Esophagus muscularis mucosa (tissue), 4 donors: ENCODE results near the gene MZT2A. TPM values are rescaled to one million over a fixed set of nuclear protein-coding genes. Genes with fewer than 3 reads are reported as not detected.
"Not testable (repeated sequence)": the region's sequence is repeated elsewhere in the genome, so short reads cannot be mapped to it uniquely, and the experiment has no call there.

ENCODE experiments used
- DNase-seq: peaks from one replicate; pipeline ENCODE4 v3.0.0-alpha.2; 2017; ENCODE audit errors: extremely low spot score
- H3K27ac ChIP-seq, 4 donors: fragments of 200-600 bp; sonication (generic); replicated peaks in 1 of 4; 1 replicate in 3 of 4; 2 replicates in 1 of 4; pipeline ENCODE4 v1.5.1; 2016 to 2019; ENCODE audit warnings: mild to moderate bottlenecking in 1 of 4
- H3K27me3 ChIP-seq, 4 donors: fragments of 200-600 bp; sonication (generic); one replicate each; pipeline versions ENCODE4 v1.5.1 to v1.6.0; 2016 to 2019
- H3K36me3 ChIP-seq, 4 donors: fragments of 200-600 bp; sonication (generic); one replicate each; pipeline ENCODE4 v1.5.1; 2016 to 2019
- H3K4me1 ChIP-seq, 4 donors: fragments of 200-600 bp; sonication (generic); one replicate each; pipeline ENCODE4 v1.5.1; 2016 to 2019
- H3K4me3 ChIP-seq, 4 donors: fragments of 200-600 bp; sonication (generic); 1 replicate in 2 of 4; 2 replicates in 2 of 4; pipeline ENCODE4 v1.5.1; 2016 to 2019; ENCODE audit warnings: mild to moderate bottlenecking in 4 of 4, moderate library complexity in 1 of 4
- H3K9me3 ChIP-seq, 4 donors: fragments of 200-600 bp; sonication (generic); 1 replicate in 3 of 4; 2 replicates in 1 of 4; pipeline ENCODE4 v1.5.1; 2016 to 2019
- EP300 ChIP-seq: sonication (generic); formaldehyde crosslinking; IDR thresholded peaks from one replicate; pipeline ENCODE4 v1.6.1; 2017; ENCODE audit warnings: antibody characterized with exemption
- POLR2A ChIP-seq: fragments of 450-650 bp; IDR thresholded peaks from one replicate; pipeline ENCODE4 v1.6.1; 2017; ENCODE audit warnings: antibody characterized with exemption, moderate library complexity, mild to moderate bottlenecking, low read depth
- POLR2AphosphoS5 ChIP-seq, 2 donors: sonication (generic); formaldehyde crosslinking; IDR thresholded peaks; one replicate each; pipeline ENCODE4 v1.6.1; 2017; ENCODE audit warnings: antibody characterized with exemption in 2 of 2
- WGBS: methylation state at CpG from one replicate; pipeline ENCODE4 v1.1.5; 2018; 5-methylcytosine and 5-hydroxymethylcytosine counted together
- intact Hi-C: fragments of 100-400 bp; cut with DNase I; formaldehyde crosslinking; loops from one replicate; pipeline ENCODE4 v1.15.1; 2023
- total RNA-seq, 4 donors: library from RNA; depleted of rRNA; stranded (reverse); fragments of >200 nt; gene quantifications; one replicate each; pipeline versions ENCODE4 v1.1.0 to v1.2.1, GENCODE V29; 2016
- TF ChIP-seq, protein P1 (sequence below), 3 experiments: fragments of 200-600 bp in 2 of 3; fragments of 450-650 bp in 1 of 3; sonication (generic) in 2 of 3; IDR thresholded peaks; one replicate each; pipeline ENCODE4 v1.5.1; 2017 to 2019; ENCODE audit warnings: antibody characterized with exemption in 3 of 3, mild to moderate bottlenecking in 2 of 3, moderate library complexity in 1 of 3

MZT2A gene
- total RNA-seq, 4 donors from 2014 or later: 74.8 to 107 (median 88.9) TPM

DNA sequence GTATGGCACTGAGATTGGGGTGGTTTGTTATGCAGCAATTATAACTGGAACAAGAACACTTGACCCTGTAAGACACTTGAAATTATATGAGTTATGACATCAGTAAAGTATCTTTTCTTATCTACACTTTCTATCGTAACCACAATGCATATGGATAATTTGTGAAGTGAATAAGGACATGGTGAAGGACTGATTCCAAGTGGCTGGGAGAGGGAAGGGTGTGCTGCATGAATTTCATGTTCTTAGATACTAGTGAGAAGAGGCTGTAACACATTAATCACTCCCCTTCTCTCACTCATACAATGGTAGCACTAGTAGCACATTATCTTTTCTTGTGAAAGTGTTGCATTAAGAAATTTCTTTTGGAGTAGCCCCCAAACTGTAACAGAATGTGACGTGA, 37.3 kb downstream of the MZT2A start:
- H3K9me3 ChIP-seq, H3K4me1 ChIP-seq, H3K27ac ChIP-seq, H3K36me3 ChIP-seq, intact Hi-C loops, DNase-seq, H3K4me3 ChIP-seq: not testable (repeated sequence)
- WGBS: 88% methylated on average over 2 of the region's 2 CpGs
- peaks cover 0 to 14% (median 0%) of the 10 kb centered on the region in 4 donors for H3K27me3 ChIP-seq

DNA sequence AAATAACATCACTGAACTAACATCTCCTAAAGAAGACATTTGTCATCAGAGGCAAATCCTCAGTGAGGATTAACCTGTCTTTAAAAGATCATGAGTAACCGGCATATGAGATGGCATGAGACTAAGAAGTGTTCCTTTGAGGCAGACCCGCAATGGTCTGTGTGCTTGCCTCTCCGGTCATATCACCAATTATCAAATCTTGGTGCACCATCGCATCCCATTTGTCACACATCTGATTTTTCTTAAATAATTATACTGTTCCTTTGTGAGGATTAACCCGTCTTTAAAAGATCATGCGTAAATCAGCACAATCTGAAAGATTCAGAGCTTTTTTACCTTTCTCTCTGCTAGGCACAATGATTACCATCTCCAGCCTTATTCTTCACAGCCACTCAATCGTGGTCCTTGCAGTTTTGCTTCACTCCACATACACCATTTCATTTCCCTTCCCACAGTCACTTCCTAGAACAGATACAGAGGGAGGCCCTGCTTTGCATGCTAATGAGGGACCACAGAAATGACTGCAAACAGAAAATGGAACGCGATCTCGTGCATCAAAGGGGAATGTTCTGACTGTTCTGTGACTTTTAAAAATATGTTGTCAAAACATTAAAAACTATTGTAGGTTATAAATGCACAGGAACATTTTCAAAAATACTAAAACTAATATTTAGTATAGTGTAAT, 40.8 kb downstream of the MZT2A start:
- H3K27me3 ChIP-seq, H3K27ac ChIP-seq, H3K4me3 ChIP-seq, H3K9me3 ChIP-seq, H3K36me3 ChIP-seq, intact Hi-C loops, H3K4me1 ChIP-seq: not testable (repeated sequence)
- WGBS: 69% methylated on average over 10 of the region's 10 CpGs
- DNase-seq: peak; percentile 75

DNA sequence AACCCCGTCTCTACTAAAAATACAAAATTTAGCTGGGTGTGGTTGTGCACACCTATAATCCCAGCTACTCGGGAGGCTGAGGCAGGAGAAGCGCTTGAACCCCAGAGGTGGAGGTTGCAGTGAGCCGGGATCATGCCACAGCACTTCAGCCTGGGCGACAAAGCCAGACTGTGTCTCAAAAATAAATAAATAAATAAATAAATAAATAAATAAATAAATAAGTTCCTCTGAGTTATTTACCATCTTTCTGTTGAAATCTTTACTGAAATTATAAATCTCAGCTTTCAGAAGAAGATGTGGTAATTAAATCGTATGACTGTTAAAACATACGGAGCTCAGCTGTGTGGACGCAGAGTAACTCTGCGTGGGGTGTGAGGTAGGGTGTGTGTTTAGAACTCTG, 44.2 kb downstream of the MZT2A start:
- intact Hi-C loops, H3K9me3 ChIP-seq, DNase-seq, H3K27me3 ChIP-seq, H3K4me1 ChIP-seq, H3K4me3 ChIP-seq, H3K36me3 ChIP-seq, H3K27ac ChIP-seq: not testable (repeated sequence)
- 90% methylated on average over 8 of the region's 9 CpGs for WGBS

- Histone ChIP-seq H3K4me1 (no peaks in the 10 kb centered on the region), H3K4me3 (no peak overlapping the region), H3K27me3 (peaks cover 0 to 11% (median 0%) of the 10 kb centered on the region in 4 donors), H3K36me3 (no peaks in the 10 kb centered on the region), H3K9me3 (no peaks in the 10 kb centered on the region), H3K27ac (no peak overlapping the region)
- TF ChIP-seq, protein P1, sequence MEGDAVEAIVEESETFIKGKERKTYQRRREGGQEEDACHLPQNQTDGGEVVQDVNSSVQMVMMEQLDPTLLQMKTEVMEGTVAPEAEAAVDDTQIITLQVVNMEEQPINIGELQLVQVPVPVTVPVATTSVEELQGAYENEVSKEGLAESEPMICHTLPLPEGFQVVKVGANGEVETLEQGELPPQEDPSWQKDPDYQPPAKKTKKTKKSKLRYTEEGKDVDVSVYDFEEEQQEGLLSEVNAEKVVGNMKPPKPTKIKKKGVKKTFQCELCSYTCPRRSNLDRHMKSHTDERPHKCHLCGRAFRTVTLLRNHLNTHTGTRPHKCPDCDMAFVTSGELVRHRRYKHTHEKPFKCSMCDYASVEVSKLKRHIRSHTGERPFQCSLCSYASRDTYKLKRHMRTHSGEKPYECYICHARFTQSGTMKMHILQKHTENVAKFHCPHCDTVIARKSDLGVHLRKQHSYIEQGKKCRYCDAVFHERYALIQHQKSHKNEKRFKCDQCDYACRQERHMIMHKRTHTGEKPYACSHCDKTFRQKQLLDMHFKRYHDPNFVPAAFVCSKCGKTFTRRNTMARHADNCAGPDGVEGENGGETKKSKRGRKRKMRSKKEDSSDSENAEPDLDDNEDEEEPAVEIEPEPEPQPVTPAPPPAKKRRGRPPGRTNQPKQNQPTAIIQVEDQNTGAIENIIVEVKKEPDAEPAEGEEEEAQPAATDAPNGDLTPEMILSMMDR (IDR thresholded peaks at IDR 0.05): no peak
- TF ChIP-seq POLR2A (no peak), POLR2AphosphoS5 (IDR thresholded peaks at IDR 0.05) (no peak), EP300 (no peak)
- WGBS: 83% methylated on average over 17 of the region's 19 CpGs
- DNase-seq: no peak
- intact Hi-C loops: no loop called here
These were observed 46.3 kb downstream of the MZT2A start for GRCh38 chr2:131445896-131446295.

DNA sequence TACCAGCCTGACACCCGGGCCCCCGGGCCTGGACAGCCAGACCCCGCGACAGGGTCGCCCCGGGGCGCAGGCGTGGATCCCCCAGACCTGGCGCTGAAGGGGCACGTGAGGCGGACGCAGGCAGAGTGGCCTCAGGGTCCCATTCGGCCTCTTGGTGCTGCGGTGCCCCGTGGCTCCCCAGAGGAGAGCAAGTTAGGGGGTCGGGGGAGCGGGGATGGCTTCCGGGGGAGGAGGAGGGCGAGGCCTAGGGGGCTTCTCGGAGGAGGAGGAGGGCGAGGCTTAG, 46.7 kb downstream of the MZT2A start:
- intact Hi-C loops, H3K9me3 ChIP-seq, DNase-seq, H3K4me1 ChIP-seq, H3K4me3 ChIP-seq, H3K36me3 ChIP-seq, H3K27ac ChIP-seq: not testable (repeated sequence)
- 91% methylated on average over 13 of the region's 21 CpGs for WGBS
- H3K27me3 ChIP-seq: peaks cover 0 to 11% (median 0%) of the 10 kb centered on the region in 4 donors

DNA sequence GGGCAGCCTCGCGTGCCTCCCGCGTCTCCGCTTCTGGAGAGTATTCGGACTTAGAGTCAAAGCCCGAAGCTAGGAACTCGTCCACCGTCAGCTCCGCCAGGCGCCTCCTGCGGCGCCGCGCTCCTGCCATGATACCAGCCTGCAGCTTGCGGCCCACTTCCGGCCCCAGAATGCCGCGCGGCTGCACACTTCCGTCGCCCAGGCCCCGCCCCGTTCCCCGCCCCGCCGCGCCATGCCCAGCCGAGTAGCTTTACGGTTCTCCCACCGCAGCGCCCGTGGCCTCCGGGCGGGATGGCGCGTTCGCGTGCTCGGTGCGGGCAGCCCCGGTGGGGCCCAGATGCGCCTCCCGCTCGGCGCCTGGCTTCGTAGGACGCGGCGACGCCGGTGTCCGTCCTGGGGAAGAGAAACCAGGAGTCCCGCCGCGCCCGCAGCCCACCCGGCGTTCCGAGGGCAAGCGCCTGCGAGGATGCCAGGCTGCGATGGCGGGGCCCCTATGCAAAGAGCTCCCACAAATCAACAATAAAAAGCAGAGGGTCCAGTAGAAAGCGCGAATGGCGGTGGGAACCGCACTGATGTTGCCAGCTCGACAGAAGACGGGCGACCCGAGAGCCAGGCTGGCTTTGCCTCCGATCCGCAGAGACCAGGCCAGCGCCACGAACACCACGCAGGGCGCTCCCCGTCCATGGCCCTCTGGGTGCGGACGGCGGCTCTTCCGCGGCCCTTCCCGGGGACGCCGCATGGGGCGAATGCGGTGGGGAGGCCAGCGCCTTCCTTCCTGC, 47.3 kb downstream of the MZT2A start:
- DNase-seq, H3K9me3 ChIP-seq, intact Hi-C loops, H3K27me3 ChIP-seq, H3K36me3 ChIP-seq, H3K4me1 ChIP-seq, H3K4me3 ChIP-seq, H3K27ac ChIP-seq: not testable (repeated sequence)
- WGBS: 87% methylated on average over 47 of the region's 90 CpGs

DNA sequence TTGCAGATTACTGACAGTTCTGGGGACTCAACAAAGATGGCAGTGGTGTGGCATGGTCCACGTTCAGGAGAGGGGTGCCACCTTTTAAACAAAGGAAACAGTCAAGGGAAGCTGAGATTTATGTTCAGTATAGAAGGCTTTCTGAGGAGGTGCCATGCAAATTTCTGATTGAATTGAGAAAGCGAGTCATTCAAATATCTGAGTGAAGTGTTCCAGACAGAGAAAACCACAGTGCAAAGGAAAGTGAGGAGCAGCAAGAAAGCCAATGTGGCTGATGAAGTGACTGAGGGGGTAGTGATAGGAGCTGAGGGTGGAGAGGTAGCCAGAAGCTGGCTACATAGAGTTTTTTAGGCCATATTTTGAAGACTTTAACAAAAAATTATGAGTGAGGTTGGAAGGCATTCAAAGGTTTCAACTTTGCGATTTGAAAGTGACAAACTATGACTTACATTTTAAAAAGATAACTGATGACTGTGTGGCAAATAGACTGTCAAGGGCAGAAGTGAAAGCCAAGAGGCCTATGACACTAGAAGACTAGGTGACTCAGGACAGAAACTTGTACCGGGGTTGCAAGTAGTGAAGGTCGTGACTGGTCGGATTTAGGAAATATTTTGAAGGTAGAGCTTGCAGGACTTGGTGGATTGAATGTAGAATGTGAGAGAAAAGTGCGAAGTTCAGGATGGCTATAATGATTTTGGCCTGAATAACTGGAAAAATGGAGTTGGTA, 51.3 kb downstream of the MZT2A start:
- DNase-seq, H3K4me3 ChIP-seq, H3K4me1 ChIP-seq, H3K36me3 ChIP-seq, H3K9me3 ChIP-seq, H3K27ac ChIP-seq, intact Hi-C loops, H3K27me3 ChIP-seq: not testable (repeated sequence)
- 79% methylated on average over 7 of the region's 7 CpGs for WGBS

Other genes with a start within 250 kb of the MZT2A start
- gene RAB6D, start 128.2 kb downstream of the MZT2A start, total RNA-seq: under 1 TPM in 2 of 4 donors, not detected in 2; 0.11 to 0.13 TPM
- gene TUBA3D, start 16.3 kb downstream of the MZT2A start, total RNA-seq: not detected
- 1 to 10 TPM; 4.2 to 8.5 (median 7.2) TPM for gene CCDC74A, start 35.5 kb upstream of the MZT2A start, total RNA-seq